GM19351 (cell line): Measurements from ENCODE around the gene TMEM266.

Experiments
- ATAC-seq: cut with Tn5 transposase; IDR thresholded peaks from one replicate; pipeline ENCODE4 v1.9.1; 2021; ENCODE audit warnings: mild to moderate bottlenecking, moderate library complexity; ENCODE audit not compliant: unreplicated experiment

Gene TMEM266

GRCh38 chr15:76223521-76223920 is 163.7 kb downstream of the TMEM266 start:
- no peak for ATAC-seq

DNA sequence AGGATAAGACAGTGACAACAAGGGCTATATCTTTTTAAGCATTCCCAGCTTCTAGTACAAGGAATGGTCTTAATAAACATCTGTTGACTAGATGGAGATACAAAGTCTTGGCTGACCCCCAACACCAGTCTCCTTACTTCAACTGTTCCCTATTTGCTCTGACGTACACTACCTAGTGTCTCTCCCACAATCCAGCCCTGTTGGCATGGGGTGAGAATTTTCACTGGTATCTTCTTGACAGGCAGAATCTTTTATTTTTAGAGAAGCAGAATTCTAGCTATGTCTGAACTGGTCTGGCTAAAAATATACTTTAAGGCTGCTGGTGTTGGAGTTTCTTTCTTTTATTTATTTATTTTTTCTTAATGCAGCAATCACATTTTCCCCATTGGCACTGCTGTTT is 169.5 kb downstream of the TMEM266 start:
- no peak for ATAC-seq

DNA sequence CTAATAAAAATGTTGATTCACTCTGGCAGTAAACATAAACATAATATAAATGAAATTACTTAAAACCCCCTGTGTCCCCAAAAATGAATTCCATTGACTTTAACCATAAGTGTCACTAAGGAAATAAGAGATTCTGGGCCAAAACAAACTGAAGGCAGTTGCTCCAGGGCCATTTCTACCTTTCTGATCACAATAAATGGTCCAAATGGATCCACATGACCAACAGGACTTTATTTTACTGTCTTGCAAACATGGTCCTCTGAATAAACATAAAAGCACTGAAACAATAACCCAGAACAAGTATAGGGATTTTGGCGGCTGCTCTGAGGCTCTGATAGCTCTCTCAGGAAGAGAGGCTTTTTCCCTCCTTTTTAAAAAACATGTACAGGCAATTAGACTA is 174.1 kb downstream of the TMEM266 start:
- no peak for ATAC-seq

GRCh38 chr15:76234337-76234889 is 174.6 kb downstream of the TMEM266 start:
- no peak for ATAC-seq

DNA sequence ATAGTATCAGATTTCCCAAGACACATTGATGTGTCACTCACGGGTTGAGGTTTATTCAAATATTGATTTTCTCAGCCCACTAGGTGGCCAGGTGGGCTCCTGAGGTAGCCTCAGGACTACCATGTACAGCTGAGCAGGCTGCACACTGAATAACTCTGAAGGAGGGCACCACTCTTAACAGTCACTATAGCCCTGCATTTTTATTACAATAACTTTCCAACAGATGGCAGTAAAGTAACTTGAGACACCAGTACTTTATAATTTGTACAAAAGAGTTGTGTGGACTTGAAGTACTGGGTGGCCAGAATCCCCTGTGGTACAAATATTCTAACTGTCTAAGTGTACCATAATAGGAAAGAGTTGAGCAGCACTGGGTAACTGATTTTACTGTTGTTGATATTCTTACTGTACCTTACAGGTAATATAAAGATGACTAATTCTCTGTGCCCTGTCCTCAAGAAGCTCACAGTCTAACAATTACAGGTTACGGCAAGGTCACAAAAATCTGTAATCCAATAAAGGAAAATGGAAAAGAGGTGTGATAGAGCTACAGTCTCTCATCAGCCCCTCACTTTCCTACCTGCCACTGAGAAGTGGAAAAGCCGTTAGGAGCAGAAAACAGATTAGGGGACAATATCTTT is 175.5 kb downstream of the TMEM266 start:
- ATAC-seq: no peak

- ATAC-seq: no peak
Observed at GRCh38 chr15:76236350-76236749, 176.6 kb downstream of the TMEM266 start.

GRCh38 chr15:76239786-76240185 is 180.0 kb downstream of the TMEM266 start:
- no peak for ATAC-seq

- ATAC-seq: no peak
Observed at GRCh38 chr15:76245072-76245610, 185.4 kb downstream of the TMEM266 start.

GRCh38 chr15:76251717-76252116 is 191.9 kb downstream of the TMEM266 start:
- ATAC-seq: no peak

DNA sequence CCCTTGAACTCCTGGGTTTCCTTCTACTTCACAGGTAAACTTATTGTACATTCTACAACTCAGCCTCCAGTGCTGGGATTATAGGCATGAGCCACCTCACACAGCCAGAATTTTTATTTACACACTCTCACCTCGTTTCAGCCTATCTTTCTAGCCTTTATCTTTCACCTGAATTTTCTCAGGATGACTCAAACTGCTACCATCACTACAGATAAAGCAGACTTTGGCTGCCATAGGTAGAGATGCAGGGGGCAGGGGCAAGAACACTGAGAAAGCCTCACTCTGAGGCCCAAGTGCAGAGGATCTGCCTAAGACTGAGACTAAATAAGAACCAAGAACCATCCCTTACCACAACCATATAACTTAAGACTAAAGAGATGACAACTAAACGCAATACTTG is 192.5 kb downstream of the TMEM266 start:
- no peak for ATAC-seq

DNA sequence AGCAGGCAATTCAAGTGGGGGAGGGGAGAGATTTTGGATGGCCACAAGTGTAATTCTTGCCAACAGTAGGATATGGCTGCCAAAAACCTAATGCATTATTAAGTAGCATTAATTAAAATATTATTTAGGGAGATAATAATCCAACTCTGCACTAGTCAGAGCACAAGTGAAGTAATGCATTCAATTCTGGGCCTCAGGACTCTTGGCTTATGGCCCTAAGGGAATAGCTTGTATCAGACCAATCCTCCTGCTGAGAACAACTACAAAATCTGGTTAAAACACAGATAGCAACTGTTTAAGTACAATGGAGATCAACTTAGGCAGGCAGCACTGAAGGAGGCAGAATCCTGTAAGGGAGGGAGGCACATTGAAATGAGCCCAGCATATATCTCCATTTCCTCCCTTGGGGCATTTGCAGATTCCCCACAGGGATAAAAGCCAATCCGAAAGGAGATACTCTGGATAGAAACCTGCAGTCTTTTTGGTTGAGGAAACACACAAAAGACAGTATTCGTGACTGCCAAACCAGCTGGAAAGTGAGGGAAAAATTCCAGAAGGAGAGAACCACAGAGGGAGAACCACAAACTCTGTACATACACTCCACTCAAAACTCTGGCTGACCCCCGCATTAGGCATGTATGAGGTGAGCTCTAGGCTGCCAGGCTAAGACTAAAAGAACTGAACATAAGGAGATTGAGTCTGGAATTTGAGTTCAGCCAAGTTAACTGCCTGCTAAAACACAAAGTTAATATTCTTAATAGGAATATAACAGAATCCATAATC is 194.1 kb downstream of the TMEM266 start:
- ATAC-seq: no peak
